Muscle layer of duodenum (tissue), 2 donors: ENCODE data around the gene ABHD8.
A peak's percentile ranks its signal among the peaks of the same experiment; 100 is the strongest.

Source experiments
- H3K27ac ChIP-seq: one replicate; pipeline ENCODE4 v1.7.0; 2013; ENCODE audit warnings: mild to moderate bottlenecking, low read length
- H3K27me3 ChIP-seq: one replicate; pipeline ENCODE4 v1.7.0; 2013; ENCODE audit warnings: low read depth, mild to moderate bottlenecking, control low read depth, low read length
- H3K36me3 ChIP-seq, 2 donors: one replicate each; pipeline ENCODE4 v1.7.0; 2013; ENCODE audit warnings: low read length in 2 of 2, control low read depth in 1 of 2, mild to moderate bottlenecking in 1 of 2; ENCODE audit not compliant: insufficient read depth in 2 of 2, control insufficient read depth in 1 of 2
- H3K4me1 ChIP-seq, 2 donors: one replicate each; pipeline ENCODE4 v1.7.0; 2013; ENCODE audit warnings: low read length in 2 of 2, mild to moderate bottlenecking in 2 of 2, control low read depth in 1 of 2, moderate library complexity in 1 of 2; ENCODE audit not compliant: insufficient read depth in 2 of 2, control insufficient read depth in 1 of 2
- H3K4me3 ChIP-seq, 2 donors: one replicate each; pipeline ENCODE4 v1.7.0; 2013; ENCODE audit warnings: low read length in 2 of 2, low read depth in 1 of 2, mild to moderate bottlenecking in 1 of 2
- H3K9me3 ChIP-seq, 2 donors: one replicate each; pipeline ENCODE4 v1.7.0; 2013; ENCODE audit warnings: low read length in 2 of 2, control low read depth in 1 of 2, mild to moderate bottlenecking in 1 of 2; ENCODE audit not compliant: control insufficient read depth in 1 of 2
- donor health status: healthy.

Gene ABHD8

GRCh38 chr19:17268754-17269153 lies 34.5 kb downstream of the ABHD8 start:
- Histone ChIP-seq H3K4me3 (no peak overlapping the region), H3K36me3 (peaks cover 5 to 30% of the 10 kb centered on the region in 2 donors), H3K9me3 (no peaks in the 10 kb centered on the region), H3K4me1 (peaks cover 6 to 13% of the 10 kb centered on the region in 2 donors), H3K27me3 (no peaks in the 10 kb centered on the region), H3K27ac (no peak overlapping the region)

- Histone ChIP-seq H3K36me3 (peaks cover 5 to 21% of the 10 kb centered on the region in 2 donors), H3K27ac (peak within 1 kb of the TSS; percentile 91), H3K4me3 (peak within 1 kb of the TSS; percentile 99 to 100), H3K27me3 (no peaks in the 10 kb centered on the region), H3K9me3 (no peaks in the 10 kb centered on the region), H3K4me1 (peaks cover 6 to 13% of the 10 kb centered on the region in 2 donors)
Measured at GRCh38 chr19:17266975-17267788, 36.0 kb downstream of the ABHD8 start, which contains the start of gene BABAM1. TSS of gene BABAM1 (plus strand) at chr19:17267443. CDS start at chr19:17268807, 1,364 bp downstream.

GRCh38 chr19:17266589-17266974 lies 36.6 kb downstream of the ABHD8 start:
- peaks cover 6 to 13% of the 10 kb centered on the region in 2 donors for H3K4me1 ChIP-seq
- H3K27ac ChIP-seq, result no peak overlapping the region
- H3K4me3 ChIP-seq, result no peak overlapping the region
- no peaks in the 10 kb centered on the region for H3K27me3 ChIP-seq
- H3K9me3 ChIP-seq, result no peaks in the 10 kb centered on the region
- H3K36me3 ChIP-seq, result peaks cover 5 to 19% of the 10 kb centered on the region in 2 donors

- no peak overlapping the region for H3K27ac ChIP-seq
- H3K9me3 ChIP-seq, result no peaks in the 10 kb centered on the region
- H3K36me3 ChIP-seq, result peaks cover 0 to 14% of the 10 kb centered on the region in 2 donors
- H3K4me3 ChIP-seq, result no peak overlapping the region
- peaks cover 6 to 13% of the 10 kb centered on the region in 2 donors for H3K4me1 ChIP-seq
- no peaks in the 10 kb centered on the region for H3K27me3 ChIP-seq
Measured at GRCh38 chr19:17266026-17266425, 37.2 kb downstream of the ABHD8 start.

- Histone ChIP-seq H3K4me1 (peaks cover 6 to 13% of the 10 kb centered on the region in 2 donors), H3K4me3 (peak within 1 kb of the TSS; percentile 12 to 45)
Measured at GRCh38 chr19:17264641-17264979, 38.6 kb downstream of the ABHD8 start, which contains the start of gene USHBP1. TSS of gene USHBP1 (minus strand) at chr19:17264745. CDS start at chr19:17264299, 446 bp downstream.

GRCh38 chr19:17263712-17264640 lies 39.2 kb downstream of the ABHD8 start:
- Histone ChIP-seq H3K36me3 (peaks cover 0 to 3% of the 10 kb centered on the region in 2 donors), H3K27me3 (no peaks in the 10 kb centered on the region), H3K4me3 (peak overlapping the region; percentile 12 to 45), H3K9me3 (peaks cover 0 to 8% of the 10 kb centered on the region in 2 donors), H3K4me1 (peaks cover 6 to 13% of the 10 kb centered on the region in 2 donors), H3K27ac (peak overlapping the region; percentile 33)

More at GRCh38 chr19:17264641-17264979, 38.6 kb downstream of the ABHD8 start, which contains the start of gene USHBP1:
- Histone ChIP-seq H3K36me3 (peaks cover 0 to 9% of the 10 kb centered on the region in 2 donors), H3K27ac (peak within 1 kb of the TSS; percentile 33), H3K27me3 (no peaks in the 10 kb centered on the region), H3K9me3 (peaks cover 0 to 2% of the 10 kb centered on the region in 2 donors)

- Histone ChIP-seq H3K9me3 (peaks cover 0 to 8% of the 10 kb centered on the region in 2 donors), H3K27ac (no peak overlapping the region), H3K27me3 (no peaks in the 10 kb centered on the region), H3K4me3 (no peak overlapping the region), H3K4me1 (peaks cover 0 to under 1% of the 10 kb centered on the region in 2 donors), H3K36me3 (no peaks in the 10 kb centered on the region)
Measured at GRCh38 chr19:17262557-17262956, 40.7 kb downstream of the ABHD8 start.

GRCh38 chr19:17260842-17261325 lies 42.3 kb downstream of the ABHD8 start:
- Histone ChIP-seq H3K36me3 (no peaks in the 10 kb centered on the region), H3K27ac (no peak overlapping the region), H3K9me3 (peaks cover 0 to 8% of the 10 kb centered on the region in 2 donors), H3K4me1 (no peaks in the 10 kb centered on the region), H3K4me3 (no peak overlapping the region), H3K27me3 (no peaks in the 10 kb centered on the region)

GRCh38 chr19:17259934-17260333 lies 43.3 kb downstream of the ABHD8 start:
- no peak overlapping the region for H3K27ac ChIP-seq
- H3K36me3 ChIP-seq, result no peaks in the 10 kb centered on the region
- H3K9me3 ChIP-seq, result peaks cover 0 to 8% of the 10 kb centered on the region in 2 donors
- no peaks in the 10 kb centered on the region for H3K27me3 ChIP-seq
- no peak overlapping the region for H3K4me3 ChIP-seq
- no peaks in the 10 kb centered on the region for H3K4me1 ChIP-seq

GRCh38 chr19:17259118-17259780 lies 44.0 kb downstream of the ABHD8 start:
- H3K36me3 ChIP-seq, result no peaks in the 10 kb centered on the region
- H3K4me3 ChIP-seq, result no peak overlapping the region
- H3K4me1 ChIP-seq, result no peaks in the 10 kb centered on the region
- peaks cover 0 to 8% of the 10 kb centered on the region in 2 donors for H3K9me3 ChIP-seq
- no peaks in the 10 kb centered on the region for H3K27me3 ChIP-seq
- H3K27ac ChIP-seq, result no peak overlapping the region
